Endothelial cell of umbilical vein (primary cell): ENCODE data around the gene NTRK2. TPM values are rescaled to one million over a fixed set of nuclear protein-coding genes. Genes with fewer than 3 reads are reported as not detected.

Experiments used
- BruUV-seq: library from RNA; stranded (reverse); fragments of 400-500 nt; replicated peaks from 2 replicates; lab custom pipeline; 2021; lab: Mats Ljungman, UMichigan
- CTCF ChIA-PET: fragments of 300-600, 350-600 bp; sonication (Branson Sonifier 250); formaldehyde crosslinking; loops from one replicate; lab custom pipeline; 2021; ENCODE audit warnings: antibody characterized with exemption, inconsistent platforms; lab: Charles Lee
- POLR2A ChIA-PET: fragments of 300-600, 350-600 bp; sonication (Branson Sonifier 250); formaldehyde crosslinking; loops from one replicate; lab custom pipeline; 2021; ENCODE audit warnings: antibody characterized with exemption, inconsistent platforms; lab: Charles Lee
- DNase-seq: peaks from one replicate; pipeline ENCODE4 v3.0.0-alpha.2; 2011; ENCODE audit warnings: low read depth, low spot score
- FAIRE-seq: peaks from 2 replicates; lab custom pipeline; 2011; peaks lifted over from hg19 to GRCh38; lab: Jason Lieb, UNC
- H2AFZ ChIP-seq: 2 replicates; pipeline ENCODE4 v1.6.0; 2012; ENCODE audit warnings: low read depth, low read length, control low read depth, inconsistent platforms
- H3K27ac ChIP-seq: 2 replicates; pipeline ENCODE4 v1.5.1; 2011; ENCODE audit warnings: low read depth, mild to moderate bottlenecking, control low read depth, low read length, moderate library complexity; ENCODE audit not compliant: insufficient read depth
- H3K27me3 ChIP-seq, 2 experiments: 2 replicates each; pipeline versions ENCODE4 v1.6.0 to v1.6.1; 2011; ENCODE audit warnings: low read length in 2 of 2, mixed read lengths in 1 of 2; ENCODE audit not compliant: control insufficient read depth in 2 of 2, insufficient read depth in 2 of 2
- H3K36me3 ChIP-seq, 2 experiments: 2 replicates in 1 of 2; 3 replicates in 1 of 2; pipeline ENCODE4 v1.5.1; 2011; ENCODE audit warnings: low read length in 2 of 2, mild to moderate bottlenecking in 1 of 2, moderate library complexity in 1 of 2; ENCODE audit not compliant: control insufficient read depth in 2 of 2, insufficient read depth in 2 of 2; ENCODE audit errors: extremely low read depth in 1 of 2
- H3K4me1 ChIP-seq: 3 replicates; pipeline ENCODE4 v1.5.1; 2011; ENCODE audit warnings: mild to moderate bottlenecking, low read length; ENCODE audit not compliant: control insufficient read depth, insufficient read depth; ENCODE audit errors: extremely low read depth
- H3K4me2 ChIP-seq: 2 replicates; pipeline ENCODE4 v1.6.1; 2011; ENCODE audit warnings: low read length, control low read depth, mixed read lengths; ENCODE audit not compliant: insufficient read depth
- H3K4me3 ChIP-seq, 3 experiments: fragments of 200-600 bp in 1 of 3; sonication (generic), shearing (Covaris generic) in 1 of 3; replicated peaks in 1 of 3; 2 replicates each; pipeline ENCODE4 v1.5.1; 2011 to 2016; ENCODE audit warnings: control low read depth in 3 of 3, low read length in 3 of 3, mild to moderate bottlenecking in 2 of 3, inconsistent platforms in 1 of 3, low read depth in 1 of 3, moderate library complexity in 1 of 3; ENCODE audit not compliant: insufficient read depth in 1 of 3
- H3K79me2 ChIP-seq: 2 replicates; pipeline ENCODE4 v1.6.0; 2012; ENCODE audit warnings: low read length, inconsistent platforms; ENCODE audit not compliant: control insufficient read depth, insufficient read depth
- H3K9ac ChIP-seq: replicated peaks from 2 replicates; pipeline ENCODE3; 2011; ENCODE audit warnings: low read length, control low read depth; ENCODE audit not compliant: insufficient read depth; ENCODE audit errors: extremely low read depth
- H3K9me1 ChIP-seq: replicated peaks from 3 replicates; pipeline ENCODE4 v1.6.0; 2011; ENCODE audit warnings: mild to moderate bottlenecking, low read length; ENCODE audit not compliant: control insufficient read depth, insufficient read depth; ENCODE audit errors: extremely low read depth
- H3K9me3 ChIP-seq: replicated peaks from 2 replicates; pipeline ENCODE4 v1.5.1; 2012; ENCODE audit warnings: low read length, inconsistent platforms; ENCODE audit not compliant: control insufficient read depth, insufficient read depth
- H4K20me1 ChIP-seq: replicated peaks from 2 replicates; pipeline ENCODE3; 2011; ENCODE audit warnings: mild to moderate bottlenecking, low read length; ENCODE audit not compliant: control insufficient read depth, insufficient read depth; ENCODE audit errors: extremely low read depth
- CTCF ChIP-seq, 2 donors: IDR thresholded peaks; 1 replicate in 1 of 2; 2 replicates in 1 of 2; pipeline ENCODE4 v1.5.1; 2011; ENCODE audit warnings: low read length in 2 of 2, mild to moderate bottlenecking in 2 of 2, moderate library complexity in 2 of 2, control low read depth in 1 of 2, inconsistent platforms in 1 of 2, low read depth in 1 of 2; ENCODE audit not compliant: insufficient read depth in 1 of 2; ENCODE audit errors: extremely low read depth in 1 of 2
- EZH2 ChIP-seq: IDR thresholded peaks from 2 replicates; pipeline ENCODE4 v1.6.1; 2012; ENCODE audit warnings: borderline replicate concordance, low read depth, mild to moderate bottlenecking, moderate library complexity, low read length, inconsistent platforms; ENCODE audit not compliant: severe bottlenecking
- FOS ChIP-seq: IDR thresholded peaks from 2 replicates; pipeline ENCODE4 v1.6.1; 2011; ENCODE audit warnings: mild to moderate bottlenecking, low read length, moderate library complexity, borderline replicate concordance; ENCODE audit not compliant: insufficient read depth
- GATA2 ChIP-seq: IDR thresholded peaks from 2 replicates; pipeline ENCODE4 v1.7.0; 2011; ENCODE audit warnings: low read depth, mild to moderate bottlenecking, moderate library complexity, mixed read lengths, low read length; ENCODE audit not compliant: insufficient read length, insufficient read depth
- JUN ChIP-seq: IDR thresholded peaks from 2 replicates; pipeline ENCODE4 v1.6.1; 2011; ENCODE audit warnings: borderline replicate concordance, low read depth; ENCODE audit not compliant: insufficient read length, insufficient read depth
- MAX ChIP-seq: IDR thresholded peaks from 2 replicates; pipeline ENCODE4 v1.6.1; 2011; ENCODE audit not compliant: insufficient read depth, insufficient read length
- MYC ChIP-seq: IDR thresholded peaks from one replicate; pipeline ENCODE4 v1.6.1; 2011; ENCODE audit warnings: mild to moderate bottlenecking, low read depth, low read length
- POLR2A ChIP-seq: IDR thresholded peaks from 2 replicates; pipeline ENCODE4 v1.6.1; 2012; ENCODE audit warnings: low read depth, mild to moderate bottlenecking, control low read depth, low read length
- POLR2AphosphoS5 ChIP-seq: IDR thresholded peaks from 2 replicates; pipeline ENCODE4 v1.6.1; 2012; ENCODE audit warnings: low read depth, mild to moderate bottlenecking, control low read depth, low read length, moderate library complexity; ENCODE audit not compliant: insufficient read depth
- dilution Hi-C: fragments of 300-500 bp; cut with MboI; formaldehyde crosslinking; loops from one replicate; pipeline ENCODE4 v1.15.0; 2019; ENCODE audit warnings: low sequenced_read_pairs; ENCODE audit not compliant: extremely low pct_ligation_motif_present
- intact Hi-C: fragments of 100-400 bp; cut with micrococcal nuclease; formaldehyde crosslinking; loops from one replicate; pipeline ENCODE4 v1.10.0; 2022
- polyA plus RNA-seq, 4 experiments: library from polyadenylated mRNA; depleted of rRNA in 3 of 4; stranded (reverse) in 3 of 4; unstranded in 1 of 4; fragments of >200 nt; gene quantifications; 2 replicates each; pipeline versions ENCODE4 v1.2.1 to v1.2.3, GENCODE V29; 2011 to 2012; ENCODE audit warnings: missing spikeins in 1 of 4
- total RNA-seq: library from RNA; stranded (reverse); gene quantifications from 2 replicates; pipeline ENCODE4 v1.2.3, GENCODE V29; 2021

NTRK2 gene
- total and polyA plus RNA-seq, 2 donors (not counting 3 experiments of a cell fraction or from before 2014, with no cell fraction given), result 0.01 to 0.13 TPM

- TF ChIP-seq FOS (no peak), POLR2AphosphoS5 (no peak), MAX (no peak)
- H3K9ac ChIP-seq, result no peak overlapping the region
- FAIRE-seq (no peak), DNase-seq (no peak)
- dilution Hi-C loops (no loop called here), intact Hi-C loops (no loop called here)
- H3K27me3 ChIP-seq, result no peaks in the 10 kb centered on the region
- no peak overlapping the region for H2AFZ ChIP-seq
- H4K20me1 ChIP-seq, result no peaks in the 10 kb centered on the region
- H3K36me3 ChIP-seq, result no peaks in the 10 kb centered on the region
- no peak overlapping the region for H3K4me3 ChIP-seq
- no peaks in the 10 kb centered on the region for H3K9me1 ChIP-seq
- no TSS peak for BruUV-seq
- no peak overlapping the region for H3K4me2 ChIP-seq
- no peak overlapping the region for H3K27ac ChIP-seq
- POLR2A ChIA-PET, result no interaction called here
- H3K4me1 ChIP-seq, result no peaks in the 10 kb centered on the region
- CTCF ChIA-PET, result no interaction called here
- H3K9me3 ChIP-seq, result no peaks in the 10 kb centered on the region
- H3K79me2 ChIP-seq, result no peaks in the 10 kb centered on the region
These were observed 257.3 kb downstream of the NTRK2 start for GRCh38 chr9:84926793-84927192.

GRCh38 chr9:84928419-84928818, 258.9 kb downstream of the NTRK2 start:
- no peaks in the 10 kb centered on the region for H3K9me1 ChIP-seq
- no peaks in the 10 kb centered on the region for H3K9me3 ChIP-seq
- FAIRE-seq, result no peak
- no peaks in the 10 kb centered on the region for H3K27me3 ChIP-seq
- BruUV-seq, result no TSS peak
- intact Hi-C loops (no loop called here), dilution Hi-C loops (no loop called here)
- CTCF ChIA-PET, result no interaction called here
- no peak overlapping the region for H3K9ac ChIP-seq
- H2AFZ ChIP-seq, result no peak overlapping the region
- H4K20me1 ChIP-seq, result no peaks in the 10 kb centered on the region
- no peak overlapping the region for H3K4me2 ChIP-seq
- H3K4me1 ChIP-seq, result no peaks in the 10 kb centered on the region
- H3K27ac ChIP-seq, result no peak overlapping the region
- no peak for DNase-seq
- POLR2A ChIA-PET, result no interaction called here
- H3K4me3 ChIP-seq, result no peak overlapping the region
- TF ChIP-seq JUN, result no peak
- no peak for TF ChIP-seq FOS
- TF ChIP-seq GATA2, result no peak
- TF ChIP-seq POLR2A, result no peak
- TF ChIP-seq CTCF (IDR thresholded peaks at IDR 0.05; ENCODE audit: extremely low read depth in 1 of 2, insufficient read depth in 1 of 2, low read depth in 1 of 2, low read length in 2 of 2), result no peak
- TF ChIP-seq MYC, result no peak
- no peak for TF ChIP-seq MAX
- no peak for TF ChIP-seq EZH2
- no peak for TF ChIP-seq POLR2AphosphoS5
- no peaks in the 10 kb centered on the region for H3K79me2 ChIP-seq
- no peaks in the 10 kb centered on the region for H3K36me3 ChIP-seq
